GM20431 (cell line): ENCODE measurements around the gene CUX1.
"Not testable (repeated sequence)": the region's sequence is repeated elsewhere in the genome, so short reads cannot be mapped to it uniquely, and the experiment has no call there.

ENCODE experiments used
- in situ Hi-C: fragments of 300-500 bp; cut with MseI, MboI; formaldehyde crosslinking; loops from one replicate; pipeline ENCODE4 v1.15.0; 2020; ENCODE audit warnings: low sequenced_read_pairs; ENCODE audit not compliant: unreplicated experiment

Gene CUX1

GRCh38 chr7:102182016-102182415 lies 364.6 kb downstream of the CUX1 start:
- in situ Hi-C loops: no loop called here

- in situ Hi-C loops: not testable (repeated sequence)
Observed at GRCh38 chr7:102183848-102184247, 366.4 kb downstream of the CUX1 start.

- in situ Hi-C loops: no loop called here
Observed at GRCh38 chr7:102184303-102184702, 366.9 kb downstream of the CUX1 start.

GRCh38 chr7:102185796-102186195 lies 368.4 kb downstream of the CUX1 start:
- in situ Hi-C loops: no loop called here

- in situ Hi-C loops: no loop called here
Observed at GRCh38 chr7:102186306-102186705, 368.9 kb downstream of the CUX1 start.

- in situ Hi-C loops: no loop called here
Observed at GRCh38 chr7:102188746-102189145, 371.3 kb downstream of the CUX1 start.

GRCh38 chr7:102189756-102190155 lies 372.3 kb downstream of the CUX1 start:
- in situ Hi-C loops: no loop called here

GRCh38 chr7:102190776-102191350 lies 373.4 kb downstream of the CUX1 start:
- in situ Hi-C loops: no loop called here

GRCh38 chr7:102191556-102192379 lies 374.3 kb downstream of the CUX1 start:
- in situ Hi-C loops: no loop called here

- in situ Hi-C loops: no loop called here
Observed at GRCh38 chr7:102192790-102193189, 375.4 kb downstream of the CUX1 start.

- in situ Hi-C loops: no loop called here
Observed at GRCh38 chr7:102193806-102194205, 376.4 kb downstream of the CUX1 start.

GRCh38 chr7:102195361-102195760 lies 377.9 kb downstream of the CUX1 start:
- in situ Hi-C loops: no loop called here

GRCh38 chr7:102196028-102196427 lies 378.6 kb downstream of the CUX1 start:
- in situ Hi-C loops: no loop called here

GRCh38 chr7:102197161-102197560 lies 379.7 kb downstream of the CUX1 start:
- in situ Hi-C loops: no loop called here

GRCh38 chr7:102197599-102197998 lies 380.2 kb downstream of the CUX1 start:
- in situ Hi-C loops: no loop called here

GRCh38 chr7:102198417-102198956 lies 381.1 kb downstream of the CUX1 start:
- in situ Hi-C loops: no loop called here

- in situ Hi-C loops: no loop called here
Observed at GRCh38 chr7:102201576-102201975, 384.1 kb downstream of the CUX1 start.

- in situ Hi-C loops: no loop called here
Observed at GRCh38 chr7:102202556-102202955, 385.1 kb downstream of the CUX1 start.

- in situ Hi-C loops: no loop called here
Observed at GRCh38 chr7:102203218-102203617, 385.8 kb downstream of the CUX1 start.

GRCh38 chr7:102204212-102204611 lies 386.8 kb downstream of the CUX1 start:
- in situ Hi-C loops: no loop called here

- in situ Hi-C loops: no loop called here
Observed at GRCh38 chr7:102205915-102206314, 388.5 kb downstream of the CUX1 start.
